ENCODE data around the gene RNF157.

- no peak for TF ChIP-seq POLR2AphosphoS5 (IDR thresholded peaks at IDR 0.05; ENCODE audit: low read depth, low read length)
- TF ChIP-seq RAD21 (IDR thresholded peaks at IDR 0.05; ENCODE audit: low read depth) = no peak
- no peak for TF ChIP-seq SP1 (IDR thresholded peaks at IDR 0.05; ENCODE audit: low read depth)
- no peak for TF ChIP-seq CTCF (IDR thresholded peaks at IDR 0.05 in 2 of 3, conservative IDR thresholded peaks at IDR 0.05 in 1 of 3; ENCODE audit: borderline replicate concordance in 1 of 3, insufficient read depth in 1 of 3, low read depth in 2 of 3, low read length in 2 of 3)
- no peak for TF ChIP-seq REST (IDR thresholded peaks at IDR 0.05; ENCODE audit: low read depth)
- no peak for TF ChIP-seq POLR2A (IDR thresholded peaks at IDR 0.05; ENCODE audit: borderline replicate concordance, extremely low read depth, insufficient read depth, insufficient read length)
- TF ChIP-seq EZH2 (IDR thresholded peaks at IDR 0.05) = no peak
- TF ChIP-seq FOSL1 (IDR thresholded peaks at IDR 0.05; ENCODE audit: low read depth) = no peak
- TF ChIP-seq JUND (IDR thresholded peaks at IDR 0.05) = no peak
- no peak for TF ChIP-seq CEBPB (IDR thresholded peaks at IDR 0.05; ENCODE audit: low read depth)
- TF ChIP-seq, protein P1, sequence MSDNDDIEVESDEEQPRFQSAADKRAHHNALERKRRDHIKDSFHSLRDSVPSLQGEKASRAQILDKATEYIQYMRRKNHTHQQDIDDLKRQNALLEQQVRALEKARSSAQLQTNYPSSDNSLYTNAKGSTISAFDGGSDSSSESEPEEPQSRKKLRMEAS (IDR thresholded peaks at IDR 0.05) = no peak
- no peak for TF ChIP-seq EZH2phosphoT487 (IDR thresholded peaks at IDR 0.05; ENCODE audit: borderline replicate concordance)
Observed at GRCh38 chr17:76142039-76142584, 98.2 kb downstream of the RNF157 start.

Measured in HCT116 (cell line).